Spleen (tissue), 7 donors: ENCODE measurements around the gene WWTR1.

ENCODE experiments used
- CTCF ChIP-seq, 11 experiments: fragments of 200-600 bp in 7 of 11; fragments of 450-650 bp in 4 of 11; sonication (generic) in 4 of 11; IDR thresholded peaks in 8 of 11; conservative IDR thresholded peaks in 3 of 11; 1 replicate in 7 of 11; 2 replicates in 4 of 11; pipeline versions ENCODE4 v1.4.0 to v1.8.0; 2016 to 2021; ENCODE audit warnings: antibody characterized with exemption in 11 of 11, inconsistent platforms in 4 of 11, mild to moderate bottlenecking in 1 of 11
- POLR2A ChIP-seq, 3 donors: fragments of 450-650 bp; IDR thresholded peaks; one replicate each; pipeline ENCODE4 v1.5.1; 2017; ENCODE audit warnings: antibody characterized with exemption in 3 of 3, mild to moderate bottlenecking in 1 of 3
- POLR2AphosphoS5 ChIP-seq, 3 donors: sonication (generic); formaldehyde crosslinking; IDR thresholded peaks; one replicate each; pipeline ENCODE4 v1.5.1; 2017; ENCODE audit warnings: antibody characterized with exemption in 3 of 3
- donor health status: DM: no; HTN: no; CAD: no; lungs with moderate emphysema.
- donor health status: DM: no; HTN: no; CAD: no.
- donor health status: DM: no; HTN: no; CAD: no.

DNA sequence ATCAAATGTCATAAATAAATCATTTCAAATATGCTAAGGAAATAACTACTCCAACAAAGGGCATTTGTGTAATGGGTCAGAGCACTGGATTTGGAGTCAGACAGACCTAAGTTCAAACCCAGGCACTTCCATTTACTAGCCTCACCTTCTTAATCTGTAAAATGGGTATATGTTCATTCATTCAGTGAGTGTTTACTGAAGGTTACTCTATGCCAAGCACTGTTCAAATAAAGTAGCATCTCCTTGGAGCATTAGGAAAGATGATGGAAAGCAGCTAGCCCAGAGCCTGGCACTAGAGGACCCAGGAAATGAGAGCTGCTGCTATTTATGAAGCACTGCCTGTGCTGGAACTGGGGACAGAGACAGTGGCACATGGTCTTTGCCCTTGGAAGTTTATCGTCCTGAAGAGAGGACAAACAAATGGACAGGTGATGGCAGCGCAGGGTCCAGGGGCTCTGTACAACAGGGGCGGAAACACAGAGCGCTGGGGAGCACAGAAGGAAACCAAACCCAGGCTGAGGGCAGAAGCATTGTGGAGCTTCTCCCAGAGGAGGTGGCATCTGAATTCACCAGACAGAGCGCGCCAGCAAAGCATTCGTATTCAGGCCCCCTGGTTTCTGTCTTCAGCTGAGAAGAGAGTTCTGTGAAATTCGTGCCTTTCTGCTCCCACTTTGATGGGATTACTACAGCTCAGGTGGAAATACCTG lies 164.4 kb downstream of the WWTR1 start:
- TF ChIP-seq CTCF (IDR thresholded peaks at IDR 0.05 in 8 of 11, conservative IDR thresholded peaks at IDR 0.05 in 3 of 11), result no peak
- TF ChIP-seq POLR2A (IDR thresholded peaks at IDR 0.05), result no peak
- TF ChIP-seq POLR2AphosphoS5 (IDR thresholded peaks at IDR 0.05), result no peak
